Stimulated activated CD4-positive, alpha-beta T cell treated with anti-CD3 and anti-CD28 coated beads, Interleukin-4, amount 100 ng/mL, for 24 hours (primary cell): Measurements from ENCODE around the gene DNAJC6.
"Not testable (repeated sequence)": the region's sequence is repeated elsewhere in the genome, so short reads cannot be mapped to it uniquely, and the experiment has no call there.

Experiments used
- DNase-seq: peaks from one replicate; pipeline ENCODE4 v3.0.0-alpha.2; 2020

The DNAJC6 gene

DNA sequence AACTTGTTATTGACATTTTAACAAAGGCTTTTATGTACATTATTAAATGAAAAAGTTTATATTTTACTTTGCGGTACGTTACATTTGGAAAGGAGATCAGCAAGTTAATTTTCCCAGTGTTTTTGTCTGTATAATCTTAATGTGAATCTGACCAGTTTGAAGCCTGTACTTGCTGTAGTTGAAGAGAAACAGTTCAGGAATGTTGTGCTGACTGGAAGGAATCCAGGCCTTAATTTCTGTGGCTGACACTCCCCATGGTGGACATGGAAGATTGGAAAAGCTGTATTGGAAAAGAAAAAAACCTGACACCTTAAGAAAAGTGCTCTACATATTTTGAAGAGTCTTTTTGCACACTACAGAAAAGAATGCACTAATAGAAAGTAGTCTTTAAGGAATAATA, 126.6 kb downstream of the DNAJC6 start:
- no peak for DNase-seq

DNA sequence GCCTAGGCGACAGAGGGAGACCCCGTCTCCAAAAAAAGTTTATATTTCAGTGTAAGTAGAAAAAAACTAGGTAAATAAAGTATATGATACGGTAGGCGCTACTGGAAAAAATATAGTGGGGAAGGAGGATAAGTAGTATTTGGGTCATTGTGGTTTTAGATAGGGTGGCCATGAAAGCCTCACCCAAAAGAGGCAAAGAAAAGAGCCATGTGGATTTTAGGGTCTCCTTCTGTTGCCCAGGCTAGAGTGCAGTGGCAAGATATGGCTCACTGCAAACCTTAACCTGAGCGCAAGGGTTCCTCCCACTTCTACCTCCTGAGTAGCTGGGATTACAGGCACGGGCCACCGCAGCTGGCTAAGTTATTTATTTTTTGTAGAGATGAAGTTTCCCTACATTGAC, 128.3 kb downstream of the DNAJC6 start:
- no peak for DNase-seq

DNA sequence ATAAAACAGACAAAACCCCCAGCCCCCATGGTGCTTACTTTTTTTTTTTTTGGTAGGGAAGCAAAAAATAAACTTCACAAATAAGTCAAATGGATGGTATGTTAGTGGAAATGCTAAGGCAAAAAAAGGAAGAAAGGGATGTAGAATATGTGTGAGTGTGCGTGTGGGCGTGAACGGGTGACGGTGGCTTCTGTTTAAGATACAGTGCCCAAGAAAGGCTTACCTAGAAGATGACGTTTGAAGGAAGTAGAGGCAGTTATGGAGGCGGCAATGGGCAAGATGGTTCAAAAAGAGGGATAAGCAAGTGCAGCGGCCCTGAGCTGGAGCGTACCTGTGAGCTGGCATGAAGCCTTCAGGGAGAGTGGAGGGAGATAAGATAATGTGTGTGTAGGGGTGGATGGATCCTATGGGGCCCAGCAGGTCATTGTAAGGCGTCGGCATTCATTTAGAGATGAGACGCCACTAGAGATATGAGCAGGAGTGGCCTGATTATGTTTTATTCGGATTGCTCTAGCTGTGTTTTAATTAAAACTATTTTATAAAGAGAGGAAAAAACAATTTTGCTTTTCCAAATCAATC, 131.1 kb downstream of the DNAJC6 start:
- no peak for DNase-seq

DNA sequence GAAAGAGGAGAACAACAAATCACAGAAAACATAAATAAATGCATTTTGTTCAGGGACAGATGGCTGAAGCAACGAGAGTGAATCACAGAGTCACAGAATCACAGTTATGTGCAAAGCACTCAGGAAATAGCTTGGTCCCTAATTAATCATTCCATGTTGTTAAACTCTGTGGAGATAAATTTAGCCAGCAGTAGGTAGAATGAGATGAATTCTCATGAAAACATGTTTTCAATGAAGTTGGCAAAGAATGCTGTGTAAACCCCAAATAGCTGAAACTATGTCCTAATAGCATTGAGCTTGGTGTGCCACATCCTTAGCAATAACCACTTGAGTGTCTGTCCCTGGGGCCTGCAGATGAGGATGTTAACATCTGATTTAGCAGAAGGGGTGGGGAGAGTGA, 131.6 kb downstream of the DNAJC6 start:
- DNase-seq, result no peak

DNA sequence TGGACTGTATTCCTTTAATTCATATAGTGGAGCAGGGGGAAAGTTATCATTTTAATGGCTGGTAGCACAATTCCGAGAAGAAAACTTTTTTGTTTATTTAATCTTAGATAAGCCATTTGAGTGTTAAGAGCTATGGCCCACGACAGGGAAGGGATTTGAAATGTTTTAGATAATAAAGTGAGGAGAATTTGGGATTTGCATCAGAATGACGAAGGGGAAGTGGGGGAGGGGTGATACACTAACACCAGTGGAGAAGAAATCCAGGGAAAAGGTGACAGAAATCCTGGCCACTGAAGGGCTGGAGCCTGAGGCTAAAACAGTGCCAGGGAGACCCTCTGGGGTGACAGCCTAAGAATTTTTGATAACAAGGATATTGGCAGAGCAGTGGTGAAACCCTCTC, 132.1 kb downstream of the DNAJC6 start:
- no peak for DNase-seq

DNA sequence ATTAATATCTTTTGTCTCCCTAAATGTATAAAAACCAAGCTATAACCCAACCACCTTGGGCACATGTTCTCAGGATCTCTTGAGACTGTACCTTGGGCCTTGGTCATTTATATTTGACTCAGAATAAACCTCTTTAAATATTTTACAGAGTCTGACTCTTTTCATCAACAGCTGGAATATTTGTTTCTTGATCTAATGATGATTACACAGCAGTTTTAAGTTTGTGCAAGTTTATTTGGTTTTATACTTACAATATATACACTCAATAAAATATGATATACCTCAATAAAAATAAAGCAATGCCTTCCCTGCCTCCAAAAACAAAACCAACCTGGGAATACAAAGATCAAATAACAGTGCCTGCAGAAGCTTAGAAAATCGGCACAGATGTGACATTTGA, 133.1 kb downstream of the DNAJC6 start:
- DNase-seq, result no peak

DNA sequence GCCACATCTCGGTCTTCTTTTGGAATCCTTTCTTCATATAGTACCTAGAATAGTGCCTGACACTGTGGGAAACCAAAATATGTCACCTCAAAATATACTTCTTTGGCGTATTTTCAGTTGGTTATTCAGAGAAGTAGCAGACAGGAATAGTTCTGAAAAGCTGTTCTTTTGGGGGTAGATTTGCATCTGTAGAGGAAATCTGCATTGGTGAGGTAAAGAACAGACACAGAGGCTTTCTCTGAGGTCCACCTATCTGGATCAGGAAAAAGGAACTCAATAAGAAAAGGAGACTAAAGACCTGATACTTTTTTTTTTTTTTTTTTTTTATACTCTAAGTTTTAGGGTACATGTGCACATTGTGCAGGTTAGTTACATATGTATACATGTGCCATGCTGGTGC, 134.3 kb downstream of the DNAJC6 start:
- no peak for DNase-seq

DNA sequence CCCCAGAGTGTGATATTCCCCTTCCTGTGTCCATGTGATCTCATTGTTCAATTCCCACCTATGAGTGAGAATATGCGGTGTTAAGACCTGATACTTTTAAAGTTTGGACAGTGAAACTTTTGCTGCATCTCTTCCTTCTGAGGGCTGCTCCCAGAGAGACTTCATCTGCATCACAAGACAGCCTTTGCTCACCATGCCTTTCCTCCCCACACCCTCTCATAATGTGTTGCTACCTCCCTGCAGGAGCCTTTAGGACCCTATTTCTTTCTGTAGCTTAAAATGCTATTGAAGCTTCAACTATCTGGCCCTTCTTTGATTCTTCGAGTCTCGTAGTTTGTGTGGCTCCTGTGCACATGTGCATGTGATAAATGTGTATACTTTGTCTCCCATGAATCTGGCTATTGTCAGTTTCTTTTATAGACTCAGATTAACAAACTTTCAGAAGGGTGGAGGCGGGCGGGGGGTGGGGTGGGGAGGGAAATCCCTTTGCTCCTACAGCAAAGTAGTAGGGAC, 134.8 kb downstream of the DNAJC6 start:
- no peak for DNase-seq

DNA sequence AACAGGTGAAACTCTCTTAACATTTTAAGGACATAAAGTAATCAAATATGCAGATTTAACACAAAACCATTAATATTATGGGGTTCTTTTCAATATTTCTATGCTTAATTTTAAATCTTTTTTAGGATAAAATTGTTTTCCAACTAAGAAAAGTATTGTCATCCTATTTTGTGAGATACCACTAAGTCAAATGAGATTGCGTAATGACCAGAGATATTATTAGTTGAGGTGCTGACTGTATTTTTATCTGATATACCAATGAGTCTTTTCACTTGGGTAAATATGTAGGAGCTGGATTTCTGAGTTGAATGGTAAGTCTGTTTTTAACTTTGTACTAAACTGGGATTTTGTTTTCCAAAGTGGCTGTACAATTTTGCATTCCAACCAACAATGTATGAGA, 136.5 kb downstream of the DNAJC6 start:
- no peak for DNase-seq

DNA sequence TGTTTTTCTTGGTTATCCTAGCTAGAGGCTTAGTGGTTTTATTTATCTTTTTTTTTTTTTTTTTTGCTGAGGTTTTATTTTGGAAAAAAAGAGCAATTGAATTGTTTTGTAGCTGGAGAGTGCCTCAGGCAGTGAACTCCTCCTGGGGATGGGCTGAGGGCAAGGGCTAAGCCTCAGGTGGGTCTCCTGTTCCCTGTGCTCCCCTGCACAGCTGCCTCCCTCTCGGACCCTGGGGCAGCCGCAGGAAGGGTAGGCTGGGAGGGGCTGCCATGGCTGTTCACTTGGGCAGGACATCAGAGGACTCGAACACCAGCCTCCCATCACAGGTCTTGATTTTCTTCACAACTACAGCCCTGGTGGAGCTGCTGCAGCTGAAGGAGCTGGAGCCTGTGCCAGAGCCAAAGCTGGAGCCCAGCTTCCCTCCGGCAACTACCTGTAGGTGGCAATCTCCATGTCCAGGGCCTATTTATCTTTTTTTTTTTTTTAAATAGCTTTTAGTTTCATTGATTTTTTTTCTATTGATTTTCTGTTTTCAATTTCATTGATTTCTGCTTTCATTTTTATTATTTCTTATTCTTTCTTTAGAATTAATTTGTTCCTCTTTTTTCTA, 140.0 kb downstream of the DNAJC6 start:
- no peak for DNase-seq

DNA sequence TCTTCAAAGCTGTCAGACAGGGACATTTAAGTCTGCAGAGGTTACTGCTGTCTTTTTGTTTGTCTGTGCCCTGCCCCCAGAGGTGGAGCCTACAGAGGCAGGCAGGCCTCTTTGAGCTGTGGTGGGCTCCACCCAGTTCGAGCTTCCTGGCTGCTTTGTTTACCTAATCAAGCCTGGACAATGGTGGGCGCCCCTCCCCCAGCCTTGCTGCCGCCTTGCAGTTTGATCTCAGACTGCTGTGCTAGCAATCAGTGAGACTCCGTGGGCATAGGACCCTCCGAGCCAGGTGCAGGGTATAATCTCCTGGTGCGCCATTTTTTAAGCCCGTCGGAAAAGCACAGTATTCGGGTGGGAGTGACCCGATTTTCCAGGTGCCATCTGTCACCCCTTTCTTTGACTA, 146.3 kb downstream of the DNAJC6 start:
- not testable (repeated sequence) for DNase-seq

DNA sequence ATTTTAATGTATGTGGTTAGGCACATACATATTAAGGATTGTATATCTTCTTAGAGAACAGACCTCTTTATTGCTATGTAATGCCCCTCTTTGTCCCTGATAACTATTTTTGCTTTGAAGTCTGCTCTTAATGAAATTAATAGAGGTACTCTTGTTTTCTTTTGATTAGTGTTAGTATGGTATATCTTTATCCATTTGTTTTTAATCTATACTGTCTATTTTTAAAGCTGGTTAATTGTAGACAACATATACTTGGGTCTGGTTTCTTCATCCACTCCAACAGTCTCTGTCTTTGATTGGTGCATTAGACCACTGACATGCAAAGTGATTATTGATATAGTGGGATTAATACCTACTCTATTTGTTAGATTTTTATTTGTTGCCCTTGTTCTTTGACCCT, 147.1 kb downstream of the DNAJC6 start:
- DNase-seq, result no peak

DNA sequence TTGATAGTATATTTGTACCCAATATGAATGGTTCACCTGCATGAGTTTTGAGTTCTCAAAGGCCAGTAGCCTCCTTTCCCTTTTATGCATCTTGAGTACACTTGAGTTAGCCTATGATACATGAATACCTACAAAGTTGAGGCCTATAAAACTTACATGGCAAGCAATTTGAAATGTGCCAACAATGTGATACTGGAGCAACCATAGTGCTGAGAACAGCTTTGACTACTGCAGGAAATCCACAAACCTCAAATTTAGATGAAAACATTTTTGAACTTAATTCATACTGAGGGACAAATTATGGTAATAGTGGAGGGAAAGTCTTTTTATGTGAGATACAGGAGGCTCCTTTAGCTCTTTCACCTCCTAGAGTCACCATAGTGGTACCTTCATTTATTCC, 148.5 kb downstream of the DNAJC6 start:
- DNase-seq, result no peak

DNA sequence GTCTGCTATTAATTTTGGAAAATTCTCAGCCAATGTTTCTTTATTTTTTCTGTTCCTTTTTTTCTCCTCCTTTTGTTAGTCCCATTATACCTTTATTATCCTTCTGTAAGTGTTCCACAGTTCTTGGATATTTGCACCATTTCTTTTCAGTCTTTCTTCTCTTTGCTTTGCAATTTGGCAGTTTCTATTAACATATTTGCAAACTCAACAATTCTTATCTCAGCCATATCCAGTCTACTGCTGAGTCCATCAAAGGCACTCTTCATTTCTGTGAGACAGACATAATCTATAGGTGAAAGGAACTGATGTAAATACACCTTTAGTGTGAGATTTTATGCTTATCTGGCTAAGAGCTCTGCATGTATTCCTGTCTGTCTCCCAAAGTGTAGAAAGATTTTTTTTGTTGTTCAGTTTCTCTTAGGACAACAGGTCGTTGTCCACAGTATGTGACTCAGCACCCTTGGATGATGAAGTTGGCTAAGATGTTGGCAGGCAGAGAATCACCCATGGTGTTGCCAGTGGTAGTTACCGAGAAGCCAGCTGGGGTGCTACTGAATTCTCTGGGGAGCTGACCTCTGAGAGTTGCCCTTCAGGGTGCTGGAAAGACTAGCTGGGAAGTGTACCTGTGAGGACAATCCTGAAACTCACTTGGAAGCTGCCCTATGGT, 149.5 kb downstream of the DNAJC6 start:
- DNase-seq, result no peak

DNA sequence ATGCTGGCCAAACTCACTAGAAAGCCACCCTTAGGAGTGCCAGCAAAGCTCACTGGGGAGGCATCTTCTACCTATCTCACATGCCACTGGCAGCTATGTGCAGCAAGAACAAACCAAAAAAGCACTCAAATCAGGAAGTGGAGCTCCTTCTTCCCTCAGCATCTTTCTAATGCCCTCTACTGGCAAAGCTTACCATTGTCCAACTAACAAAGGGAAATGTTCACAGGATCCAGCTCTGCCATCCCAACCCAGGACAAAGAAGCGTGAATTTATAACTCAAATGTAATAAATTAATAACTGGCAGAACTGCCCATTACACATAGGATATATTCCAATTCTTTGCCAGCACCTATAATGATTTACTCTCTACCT, 150.0 kb downstream of the DNAJC6 start:
- DNase-seq, result no peak
